ENCODE measurements around the gene NOTCH2.
"Not testable (repeated sequence)": the region's sequence is repeated elsewhere in the genome, so short reads cannot be mapped to it uniquely, and the experiment has no call there.

DNA sequence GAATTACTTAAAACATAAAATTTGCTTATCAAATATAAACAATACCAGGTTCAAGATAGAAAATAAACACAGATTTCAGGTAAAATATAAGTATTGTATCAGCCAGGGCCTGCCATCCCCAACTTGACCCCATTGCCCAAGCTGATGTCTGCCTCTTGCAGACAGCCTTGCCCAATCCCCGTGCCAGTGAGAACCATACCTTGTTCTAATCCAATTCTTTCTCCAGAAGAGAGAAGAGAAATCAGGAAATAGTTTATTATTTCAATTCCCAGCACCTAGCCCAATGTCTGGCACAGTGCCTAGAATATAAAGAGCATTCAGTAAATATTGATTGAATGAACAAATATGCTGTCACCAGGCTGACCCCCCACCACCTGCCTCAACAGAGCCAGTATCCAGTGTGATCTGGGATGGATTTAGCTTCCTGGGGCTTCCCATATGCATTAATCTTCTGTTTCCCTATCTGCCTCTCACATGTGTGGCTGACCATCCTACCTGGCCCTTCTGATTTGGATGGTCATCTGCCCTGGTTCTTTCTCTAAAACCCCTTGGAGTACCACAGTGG is 27.6 kb upstream of the NOTCH2 start:
- TF ChIP-seq POLR2A, POLR2AphosphoS5 (IDR thresholded peaks at IDR 0.05): not testable (repeated sequence)
- TF ChIP-seq, protein P1, sequence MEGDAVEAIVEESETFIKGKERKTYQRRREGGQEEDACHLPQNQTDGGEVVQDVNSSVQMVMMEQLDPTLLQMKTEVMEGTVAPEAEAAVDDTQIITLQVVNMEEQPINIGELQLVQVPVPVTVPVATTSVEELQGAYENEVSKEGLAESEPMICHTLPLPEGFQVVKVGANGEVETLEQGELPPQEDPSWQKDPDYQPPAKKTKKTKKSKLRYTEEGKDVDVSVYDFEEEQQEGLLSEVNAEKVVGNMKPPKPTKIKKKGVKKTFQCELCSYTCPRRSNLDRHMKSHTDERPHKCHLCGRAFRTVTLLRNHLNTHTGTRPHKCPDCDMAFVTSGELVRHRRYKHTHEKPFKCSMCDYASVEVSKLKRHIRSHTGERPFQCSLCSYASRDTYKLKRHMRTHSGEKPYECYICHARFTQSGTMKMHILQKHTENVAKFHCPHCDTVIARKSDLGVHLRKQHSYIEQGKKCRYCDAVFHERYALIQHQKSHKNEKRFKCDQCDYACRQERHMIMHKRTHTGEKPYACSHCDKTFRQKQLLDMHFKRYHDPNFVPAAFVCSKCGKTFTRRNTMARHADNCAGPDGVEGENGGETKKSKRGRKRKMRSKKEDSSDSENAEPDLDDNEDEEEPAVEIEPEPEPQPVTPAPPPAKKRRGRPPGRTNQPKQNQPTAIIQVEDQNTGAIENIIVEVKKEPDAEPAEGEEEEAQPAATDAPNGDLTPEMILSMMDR (IDR thresholded peaks at IDR 0.05): not testable (repeated sequence)
